ENCODE data around the gene COL9A3.

Gene COL9A3

DNA sequence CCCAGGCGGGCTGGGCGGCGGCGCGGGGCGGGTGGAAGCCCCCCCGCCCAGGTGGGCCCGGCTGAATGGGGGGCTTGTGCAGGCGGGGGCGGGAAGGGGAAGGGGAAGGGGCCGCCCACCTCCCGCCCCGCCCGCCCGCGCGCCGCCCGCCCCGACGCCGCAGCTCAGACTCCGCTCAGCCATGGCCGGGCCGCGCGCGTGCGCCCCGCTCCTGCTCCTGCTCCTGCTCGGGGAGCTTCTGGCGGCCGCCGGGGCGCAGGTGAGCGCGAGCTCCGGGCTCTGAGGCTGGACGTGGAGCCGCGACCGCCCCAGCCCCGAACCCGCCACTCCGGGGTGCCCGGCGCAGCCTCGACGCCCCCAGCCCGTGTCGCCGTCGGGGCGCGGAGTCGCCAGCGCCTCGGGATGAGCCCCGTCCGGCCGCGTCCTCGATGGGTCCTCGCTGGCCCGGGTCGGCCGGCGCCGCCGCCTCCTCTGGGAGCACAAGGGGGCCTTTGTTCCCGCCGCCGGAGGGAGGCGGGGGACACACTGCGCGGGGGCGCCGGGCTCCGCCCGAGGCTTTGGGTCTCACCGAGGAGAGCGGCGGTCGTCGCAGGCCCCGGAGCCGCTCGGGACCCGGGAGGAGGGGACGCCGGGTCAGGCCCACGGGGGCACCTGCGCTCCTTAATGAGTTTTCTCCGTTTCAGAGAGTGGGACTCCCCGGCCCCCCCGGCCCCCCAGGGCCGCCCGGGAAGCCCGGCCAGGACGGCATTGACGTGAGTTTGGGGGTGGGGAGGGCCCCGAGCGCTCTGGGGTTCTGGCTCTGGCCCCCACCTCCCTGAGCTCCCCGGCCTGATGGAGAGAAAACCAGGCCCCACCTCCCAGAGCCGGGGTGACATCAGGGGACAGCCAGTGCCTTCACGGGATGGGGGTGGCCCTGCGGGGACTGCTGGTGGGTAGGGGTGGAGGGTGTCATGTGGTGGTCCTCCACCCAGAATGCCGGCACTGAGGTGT lies at the start of gene COL9A3:
TSS of gene COL9A3 (plus strand) at position 167 of the 990 bp plus-strand sequence. CDS start at position 182, 15 bp downstream.
- no peak for DNase-seq

DNA sequence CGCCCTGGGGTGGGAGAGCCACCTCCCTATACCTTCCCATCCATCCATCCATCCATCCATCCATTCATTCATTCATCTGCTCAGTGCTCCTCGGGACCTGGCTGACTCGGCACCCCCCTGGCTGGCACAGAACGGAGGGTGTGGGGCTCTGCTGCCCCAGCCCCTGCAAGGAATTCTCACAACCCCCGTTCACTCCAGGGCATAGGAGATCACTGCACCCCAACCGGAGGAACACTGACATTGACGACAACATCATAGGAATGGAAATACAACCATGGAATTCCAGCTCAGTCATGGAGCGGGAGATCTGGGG lies 48.7 kb upstream of the COL9A3 start:
- DNase-seq: no peak

GRCh38 chr20:62768551-62769287 lies 48.1 kb upstream of the COL9A3 start:
- DNase-seq: no peak

DNA sequence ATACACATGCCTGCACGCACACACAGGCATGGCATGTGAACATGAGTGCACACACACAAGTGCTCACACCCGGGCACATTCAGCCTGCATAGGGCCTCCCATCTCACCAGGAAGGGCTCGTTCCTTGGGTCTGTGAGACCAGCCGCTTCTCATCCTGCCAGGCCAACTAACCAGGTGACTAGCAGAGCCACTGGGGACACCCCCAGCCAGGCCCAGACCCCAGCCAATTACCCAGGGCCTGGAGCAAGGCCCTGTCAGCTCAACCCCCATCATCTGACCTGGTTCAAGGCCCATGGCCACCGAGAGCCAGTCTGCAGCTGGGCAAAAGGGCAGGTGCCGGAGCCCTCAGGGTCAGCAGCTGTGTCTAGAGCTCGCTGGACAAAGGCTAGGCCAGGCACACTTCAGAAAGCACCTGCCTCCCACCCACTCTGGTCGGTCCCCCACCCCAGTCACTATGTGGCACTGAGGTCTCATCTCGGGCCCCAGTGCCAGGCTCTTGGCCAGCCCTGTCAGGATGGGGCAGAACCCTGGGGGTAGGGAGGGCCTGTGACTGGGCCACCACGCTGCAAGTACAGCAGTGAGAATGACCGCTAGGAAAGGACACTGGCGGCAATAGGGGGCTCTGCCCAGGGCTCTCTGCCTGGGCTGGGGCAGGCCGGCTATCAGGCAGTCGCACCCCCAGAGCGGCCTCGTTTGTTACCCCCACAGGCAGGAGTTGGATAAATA lies 47.3 kb upstream of the COL9A3 start:
- no peak for DNase-seq

DNA sequence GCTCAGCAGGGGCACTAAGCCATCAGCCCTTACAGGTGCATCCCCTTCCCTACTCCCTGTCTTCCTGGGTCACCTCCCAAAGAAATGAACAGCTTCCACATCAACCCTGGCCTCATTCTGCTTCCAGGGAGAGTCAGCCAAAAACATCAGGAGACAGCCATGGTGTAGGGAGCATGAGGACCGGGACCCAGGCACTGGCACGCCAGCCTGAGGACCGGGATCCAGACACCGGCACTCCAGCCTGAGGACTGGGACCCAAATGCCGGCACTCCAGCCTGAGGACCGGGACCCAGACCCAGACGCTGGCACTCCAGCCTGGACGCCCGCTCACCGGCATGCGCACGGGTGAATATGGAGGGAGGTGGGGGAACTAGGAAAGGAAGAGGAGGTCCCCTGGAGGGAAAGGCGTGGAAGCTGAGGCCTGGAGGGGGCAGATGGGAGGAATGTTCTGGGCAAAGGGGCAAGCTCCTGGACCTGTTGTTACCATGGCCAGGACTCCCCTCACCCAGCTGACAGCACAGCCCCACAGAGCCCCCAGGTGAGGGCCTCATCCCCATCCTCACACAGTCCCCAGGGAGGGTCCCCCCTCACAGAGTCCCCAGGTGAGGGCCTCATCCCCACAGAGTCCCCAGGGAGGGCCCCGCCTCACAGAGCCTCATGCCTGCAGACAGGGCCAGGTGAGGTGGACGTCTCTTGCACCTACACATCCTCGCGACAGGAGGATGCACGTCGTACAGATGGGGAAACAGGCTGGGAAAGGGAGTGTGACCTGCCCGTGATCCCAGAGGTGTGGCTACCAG lies 46.5 kb upstream of the COL9A3 start:
- DNase-seq: no peak

DNA sequence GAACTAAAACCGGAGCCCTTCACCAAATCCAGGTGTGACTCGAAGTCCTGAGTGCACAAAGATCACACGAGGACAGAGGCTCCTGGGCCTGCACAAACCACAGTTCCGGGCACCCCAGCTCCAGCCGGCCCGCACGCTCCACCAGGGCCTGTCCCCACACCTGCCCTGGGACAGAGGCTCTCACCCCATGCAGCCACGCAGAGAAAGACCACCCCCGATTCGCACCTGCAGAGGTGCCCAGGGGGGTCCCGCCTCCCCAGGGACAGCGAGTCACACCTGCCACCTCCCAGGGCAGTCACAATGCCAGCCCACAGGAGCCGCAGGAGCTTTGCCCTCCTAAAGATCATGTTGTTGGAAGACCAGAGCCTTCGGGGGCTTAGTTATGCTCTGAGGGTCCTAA lies 45.9 kb upstream of the COL9A3 start:
- no peak for DNase-seq

GRCh38 chr20:62771396-62772102 lies 45.3 kb upstream of the COL9A3 start:
- DNase-seq: no peak

- DNase-seq: no peak
Measured at GRCh38 chr20:62772103-62772611, 44.7 kb upstream of the COL9A3 start.

DNA sequence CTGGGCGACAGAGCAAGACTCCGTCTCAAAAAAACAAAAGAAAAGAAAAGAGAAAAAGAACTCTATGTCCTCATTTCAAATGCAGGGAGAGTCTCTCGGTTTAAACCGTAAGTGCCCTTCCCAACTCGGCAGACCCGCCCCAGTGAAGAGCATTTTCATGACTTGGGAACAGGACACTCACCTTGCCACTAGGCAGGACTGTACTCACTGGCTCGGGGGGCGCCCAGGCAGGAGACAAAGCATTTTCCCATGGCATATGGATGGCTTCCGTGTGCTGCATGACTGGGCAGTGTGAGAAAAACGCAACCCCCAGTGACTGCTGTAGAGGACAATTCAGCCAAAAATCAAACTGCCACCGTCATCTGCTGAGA lies 44.2 kb upstream of the COL9A3 start:
- DNase-seq: no peak

GRCh38 chr20:62772990-62773844 lies 43.6 kb upstream of the COL9A3 start:
- no peak for DNase-seq

GRCh38 chr20:62773845-62774714 lies 42.8 kb upstream of the COL9A3 start:
- no peak for DNase-seq

GRCh38 chr20:62774762-62775161 lies 42.1 kb upstream of the COL9A3 start:
- no peak for DNase-seq

- no peak for DNase-seq
Measured at GRCh38 chr20:62775206-62775605, 41.6 kb upstream of the COL9A3 start.

DNA sequence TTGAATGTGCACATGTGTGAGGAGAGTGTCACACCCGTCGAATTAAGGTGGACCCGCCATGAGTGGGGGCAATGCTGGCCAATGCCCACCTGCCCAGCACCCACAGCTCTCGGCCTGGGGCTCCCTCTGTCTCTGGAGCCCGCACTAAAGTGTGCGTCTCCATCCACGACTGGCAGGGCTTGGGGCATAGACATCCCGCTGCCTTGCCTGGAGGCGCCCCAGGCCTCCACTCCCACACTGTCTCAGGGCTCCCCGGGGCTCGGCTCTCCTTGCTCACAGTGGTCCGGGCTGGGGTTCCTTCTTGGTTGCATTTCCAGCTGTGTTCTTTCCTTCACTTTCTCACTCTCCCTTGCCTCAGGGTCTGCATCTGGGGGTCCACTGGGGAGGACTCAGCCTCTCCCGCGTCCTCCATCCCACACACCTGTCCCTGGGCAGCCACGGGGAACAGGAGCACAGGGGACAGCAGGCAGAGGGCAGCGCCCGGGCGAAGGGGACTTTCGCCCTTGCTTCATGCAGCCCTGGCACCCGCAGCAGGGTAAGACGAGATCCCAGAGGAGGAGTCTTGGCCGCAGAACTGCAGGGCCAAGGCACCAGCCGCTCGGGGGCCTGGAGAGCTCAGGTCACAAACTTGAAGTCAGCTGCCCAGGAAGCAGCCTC lies 40.7 kb upstream of the COL9A3 start:
- no peak for DNase-seq

DNA sequence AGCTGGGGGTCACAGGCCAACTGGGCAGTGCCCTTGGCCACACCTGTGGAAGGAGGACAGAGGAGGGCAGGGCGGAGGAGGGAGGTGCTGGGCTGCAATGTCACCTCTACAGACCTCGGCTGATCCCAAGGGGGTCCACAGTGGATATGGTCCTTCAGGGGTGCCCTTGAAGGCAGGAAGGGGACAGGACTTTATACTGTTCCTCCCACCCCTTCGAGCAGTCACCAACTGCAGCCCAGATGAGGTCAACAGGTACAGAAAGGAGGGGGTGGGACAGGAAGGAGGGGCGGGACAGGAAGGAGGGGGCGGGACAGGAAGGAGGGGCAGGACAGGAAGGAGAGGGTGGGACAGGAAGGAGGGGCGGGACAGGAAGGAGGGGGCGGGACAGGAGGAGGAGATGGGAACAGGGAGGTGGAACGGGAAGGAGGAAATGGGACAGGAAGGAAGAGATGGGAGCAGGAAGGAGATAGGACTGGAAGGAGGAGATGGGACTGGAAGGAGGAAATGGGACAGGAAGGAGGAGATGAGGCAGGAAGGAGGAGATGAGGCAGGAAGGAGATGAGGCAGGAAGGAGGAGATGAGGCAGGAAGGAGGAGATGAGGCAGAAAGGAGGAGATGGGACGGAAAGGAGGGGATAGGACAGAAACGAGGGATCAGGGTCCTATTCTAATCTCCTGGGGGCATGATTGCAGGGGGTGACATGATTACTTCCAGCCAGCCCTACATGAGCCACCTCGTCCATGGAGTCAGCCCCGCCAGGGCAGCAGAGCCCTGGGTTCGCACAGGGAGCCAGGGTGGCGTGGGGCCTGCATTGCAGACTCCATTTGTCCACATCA lies 39.9 kb upstream of the COL9A3 start:
- DNase-seq: peak; percentile 73

GRCh38 chr20:62777528-62777830 lies 39.4 kb upstream of the COL9A3 start:
- DNase-seq: no peak

DNA sequence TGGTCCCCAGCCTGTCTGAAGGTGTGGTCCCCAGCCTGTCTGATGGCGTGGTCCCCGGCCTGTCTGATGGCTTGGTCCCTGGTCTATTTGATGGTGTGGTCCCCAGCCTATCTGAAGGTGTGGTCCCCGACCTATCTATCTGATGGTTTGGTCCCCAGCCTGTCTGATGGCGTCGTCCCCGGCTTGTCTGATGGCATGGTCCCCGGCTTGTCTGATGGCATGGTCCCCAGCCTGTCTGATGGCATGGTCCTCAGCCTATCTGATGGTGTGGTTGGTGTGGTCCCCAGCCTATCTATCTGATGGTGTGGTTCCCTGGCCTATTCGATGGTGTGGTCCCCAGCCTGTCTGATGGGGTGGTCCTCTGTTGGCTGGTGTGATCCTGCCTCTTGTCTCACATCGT lies 38.8 kb upstream of the COL9A3 start:
- no peak for DNase-seq
